B cell (primary cell): ENCODE measurements around the gene ZSWIM6. TPM values are rescaled to one million over a fixed set of nuclear protein-coding genes. Genes with fewer than 3 reads are reported as not detected.

Experiments
- ATAC-seq: fragments of 200-7000 bp; cut with Tn5 transposase; one replicate; pipeline ENCODE4 v1.10.0; 2021; ENCODE audit warnings: low read depth, mild to moderate bottlenecking, moderate number of reproducible peaks, moderate library complexity
- CTCF ChIA-PET: fragments of 350-600 bp; sonication (Branson Sonifier 250); formaldehyde crosslinking; loops from one replicate; lab custom pipeline; 2021; ENCODE audit warnings: antibody characterized with exemption, inconsistent platforms; lab: Charles Lee
- POLR2A ChIA-PET: fragments of 350-600 bp; sonication (Branson Sonifier 250); formaldehyde crosslinking; loops from one replicate; lab custom pipeline; 2021; ENCODE audit warnings: antibody characterized with exemption; lab: Charles Lee
- DNase-seq: peaks from one replicate; pipeline ENCODE4 v3.0.0; 2013
- H2AFZ ChIP-seq: 2 replicates; pipeline ENCODE4 v1.6.1; 2012; ENCODE audit warnings: mild to moderate bottlenecking, low read depth, low read length; ENCODE audit not compliant: insufficient read depth, poor library complexity, severe bottlenecking
- H3K27ac ChIP-seq, 2 donors: 1 replicate in 1 of 2; 2 replicates in 1 of 2; pipeline ENCODE4 v1.5.1; 2012 to 2013; ENCODE audit warnings: low read length in 2 of 2, mild to moderate bottlenecking in 2 of 2, moderate library complexity in 1 of 2
- H3K27me3 ChIP-seq, 4 experiments: fragments of 200-600 bp in 1 of 4; sonication (generic) in 1 of 4; replicated peaks in 1 of 4; 1 replicate in 2 of 4; 2 replicates in 2 of 4; pipeline versions ENCODE4 v1.6.1 to v1.7.0; 2013 to 2016; ENCODE audit warnings: low read length in 3 of 4, mild to moderate bottlenecking in 2 of 4, mixed read lengths in 1 of 4, moderate library complexity in 1 of 4; ENCODE audit not compliant: insufficient read depth in 4 of 4, control insufficient read depth in 3 of 4; ENCODE audit errors: control extremely low read depth in 1 of 4
- H3K36me3 ChIP-seq, 2 experiments: replicated peaks in 1 of 2; 1 replicate in 1 of 2; 2 replicates in 1 of 2; pipeline versions ENCODE4 v1.6.1 to v1.7.1; 2013; ENCODE audit warnings: low read length in 1 of 2; ENCODE audit not compliant: insufficient read depth in 2 of 2, control insufficient read depth in 1 of 2; ENCODE audit errors: control extremely low read depth in 1 of 2, extremely low read depth in 1 of 2
- H3K4me1 ChIP-seq, 2 donors: fragments of 200-600 bp in 1 of 2; sonication (generic) in 1 of 2; 1 replicate in 1 of 2; 2 replicates in 1 of 2; pipeline versions ENCODE4 v1.5.1 to v1.6.1; 2013 to 2017; ENCODE audit warnings: low read length in 2 of 2; ENCODE audit not compliant: control insufficient read depth in 2 of 2, insufficient read depth in 2 of 2
- H3K4me2 ChIP-seq: replicated peaks from 2 replicates; pipeline ENCODE3; 2012; ENCODE audit warnings: mild to moderate bottlenecking, low read depth, low read length; ENCODE audit not compliant: poor library complexity, severe bottlenecking
- H3K4me3 ChIP-seq, 5 experiments: fragments of 200-600 bp in 1 of 5; sonication (generic) in 1 of 5; 1 replicate in 3 of 5; 2 replicates in 2 of 5; pipeline versions ENCODE4 v1.5.1 to v1.7.0; 2011 to 2016; ENCODE audit warnings: low read length in 4 of 5, mild to moderate bottlenecking in 4 of 5, low read depth in 2 of 5, control low read depth in 1 of 5, moderate library complexity in 1 of 5; ENCODE audit not compliant: insufficient read depth in 1 of 5; ENCODE audit errors: control extremely low read depth in 1 of 5, extremely low read depth in 1 of 5
- H3K79me2 ChIP-seq: fragments of 200-600 bp; sonication (generic); one replicate; pipeline ENCODE4 v1.6.0; 2016; ENCODE audit warnings: low read length; ENCODE audit not compliant: control insufficient read depth, insufficient read depth
- H3K9ac ChIP-seq: fragments of 200-600 bp; sonication (generic); 2 replicates; pipeline ENCODE4 v1.6.1; 2017; ENCODE audit warnings: mild to moderate bottlenecking, low read length, moderate library complexity
- H3K9me3 ChIP-seq, 3 donors: one replicate each; pipeline versions ENCODE4 v1.6.1 to v1.7.1; 2013; ENCODE audit warnings: low read length in 2 of 3; ENCODE audit not compliant: control insufficient read depth in 2 of 3, insufficient read depth in 1 of 3; ENCODE audit errors: control extremely low read depth in 1 of 3
- H4K20me1 ChIP-seq: 2 replicates; pipeline ENCODE4 v1.6.0; 2012; ENCODE audit warnings: mild to moderate bottlenecking, low read length; ENCODE audit not compliant: insufficient read depth, control insufficient read depth, poor library complexity, severe bottlenecking
- H3K27ac Mint-ChIP-seq: one replicate; pipeline ENCODE4 v1.8.0; 2021; ENCODE audit warnings: mixed read lengths
- H3K27me3 Mint-ChIP-seq: one replicate; pipeline ENCODE4 v1.8.0; 2021; ENCODE audit warnings: mixed read lengths
- H3K4me1 Mint-ChIP-seq: one replicate; pipeline ENCODE4 v1.8.0; 2021; ENCODE audit warnings: mixed read lengths
- H3K4me3 Mint-ChIP-seq: one replicate; pipeline ENCODE4 v1.8.0; 2021; ENCODE audit warnings: mixed read lengths
- H3K9me3 Mint-ChIP-seq: one replicate; pipeline ENCODE4 v1.8.0; 2022; ENCODE audit warnings: mixed read lengths; ENCODE audit not compliant: insufficient read depth
- EZH2 ChIP-seq: IDR thresholded peaks from 2 replicates; pipeline ENCODE4 v1.6.1; 2012; ENCODE audit warnings: borderline replicate concordance, low read depth, mild to moderate bottlenecking, moderate library complexity, low read length; ENCODE audit not compliant: insufficient read depth, poor library complexity, severe bottlenecking
- WGBS: methylation state at CpG from one replicate; pipeline ENCODE4 v1.1.5; 2013; ENCODE audit warnings: missing lambda C conversion rate; ENCODE audit not compliant: insufficient coverage; 5-methylcytosine and 5-hydroxymethylcytosine counted together
- intact Hi-C: fragments of 100-400 bp; cut with micrococcal nuclease; formaldehyde crosslinking; loops from one replicate; pipeline ENCODE4 v1.10.0; 2022
- polyA plus RNA-seq: library from polyadenylated mRNA; depleted of rRNA; stranded (reverse); fragments of >200 nt; gene quantifications from 2 replicates; pipeline ENCODE4 v1.2.3, GENCODE V29; 2012
- total RNA-seq, 2 donors: library from RNA; stranded (reverse); fragments of 120-200 nt in 1 of 2; gene quantifications; 1 replicate in 1 of 2; 2 replicates in 1 of 2; pipeline versions ENCODE4 v1.2.3 to v1.2.4, GENCODE V29; 2013 to 2022
- TF ChIP-seq, protein P1 (sequence below): fragments of 200-600 bp; IDR thresholded peaks from one replicate; pipeline ENCODE4 v1.8.0; 2022; ENCODE audit warnings: antibody characterized with exemption, mild to moderate bottlenecking

The ZSWIM6 gene
- total and polyA plus RNA-seq, 2 donors (not counting 1 experiment from before 2014, with no cell fraction given), result 7.9 to 16.4 TPM

DNA sequence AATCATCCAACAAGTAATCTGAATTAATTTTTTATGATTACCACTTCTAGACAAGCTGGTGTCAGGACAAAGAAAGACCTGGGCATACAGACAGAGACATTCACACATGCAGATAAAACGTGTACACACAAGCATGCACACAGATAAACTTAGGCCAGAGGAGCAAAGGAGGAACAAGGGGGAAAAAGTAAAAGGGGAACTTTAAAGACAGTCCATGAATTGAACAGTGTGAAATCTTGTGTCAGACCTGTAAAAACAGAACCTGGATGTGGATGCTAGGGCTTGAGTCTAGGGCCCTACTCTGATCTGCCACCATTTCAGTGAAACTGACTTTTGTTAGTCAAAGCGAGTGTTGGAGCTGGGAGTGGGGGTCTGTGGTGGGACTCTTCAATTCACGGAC, 11.2 kb upstream of the ZSWIM6 start:
- ChIA-PET CTCF (interaction anchor here (0.8 to 1.6 kb wide), 3 partner anchors 9 to 338 kb away, joined by 3 to 6 read pairs (median 5); partner anchors contain the start of gene ZSWIM6), POLR2A (interaction anchor here (1.1 kb wide), 1 partner anchor 9 kb away, joined by 5 read pairs; no protein-coding TSS in a partner anchor)
- Histone ChIP-seq H3K4me3 (no peak overlapping the region), H3K9ac (no peak overlapping the region), H3K27ac (no peak overlapping the region), H3K27me3 (no peaks in the 10 kb centered on the region), H3K4me2 (no peak overlapping the region), H3K9me3 (no peaks in the 10 kb centered on the region), H2AFZ (no peak overlapping the region), H3K4me1 (peaks cover 16 to 24% of the 10 kb centered on the region in 2 donors), H3K36me3 (no peaks in the 10 kb centered on the region), H3K79me2 (no peaks in the 10 kb centered on the region), H4K20me1 (no peaks in the 10 kb centered on the region)
- Mint-ChIP-seq H3K4me3 (no peak overlapping the region), H3K9me3 (no peaks in the 10 kb centered on the region), H3K27ac (peak overlapping the region; percentile 7), H3K4me1 (peaks cover 23% of the 10 kb centered on the region), H3K27me3 (peaks cover 13% of the 10 kb centered on the region)
- ATAC-seq (no peak), DNase-seq (no peak)
- no peak for TF ChIP-seq EZH2
- TF ChIP-seq, protein P1, sequence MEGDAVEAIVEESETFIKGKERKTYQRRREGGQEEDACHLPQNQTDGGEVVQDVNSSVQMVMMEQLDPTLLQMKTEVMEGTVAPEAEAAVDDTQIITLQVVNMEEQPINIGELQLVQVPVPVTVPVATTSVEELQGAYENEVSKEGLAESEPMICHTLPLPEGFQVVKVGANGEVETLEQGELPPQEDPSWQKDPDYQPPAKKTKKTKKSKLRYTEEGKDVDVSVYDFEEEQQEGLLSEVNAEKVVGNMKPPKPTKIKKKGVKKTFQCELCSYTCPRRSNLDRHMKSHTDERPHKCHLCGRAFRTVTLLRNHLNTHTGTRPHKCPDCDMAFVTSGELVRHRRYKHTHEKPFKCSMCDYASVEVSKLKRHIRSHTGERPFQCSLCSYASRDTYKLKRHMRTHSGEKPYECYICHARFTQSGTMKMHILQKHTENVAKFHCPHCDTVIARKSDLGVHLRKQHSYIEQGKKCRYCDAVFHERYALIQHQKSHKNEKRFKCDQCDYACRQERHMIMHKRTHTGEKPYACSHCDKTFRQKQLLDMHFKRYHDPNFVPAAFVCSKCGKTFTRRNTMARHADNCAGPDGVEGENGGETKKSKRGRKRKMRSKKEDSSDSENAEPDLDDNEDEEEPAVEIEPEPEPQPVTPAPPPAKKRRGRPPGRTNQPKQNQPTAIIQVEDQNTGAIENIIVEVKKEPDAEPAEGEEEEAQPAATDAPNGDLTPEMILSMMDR, result no peak
- intact Hi-C loops, result no loop called here
- WGBS, result no CpG with 5 or more reads among the region's 3 CpGs

DNA sequence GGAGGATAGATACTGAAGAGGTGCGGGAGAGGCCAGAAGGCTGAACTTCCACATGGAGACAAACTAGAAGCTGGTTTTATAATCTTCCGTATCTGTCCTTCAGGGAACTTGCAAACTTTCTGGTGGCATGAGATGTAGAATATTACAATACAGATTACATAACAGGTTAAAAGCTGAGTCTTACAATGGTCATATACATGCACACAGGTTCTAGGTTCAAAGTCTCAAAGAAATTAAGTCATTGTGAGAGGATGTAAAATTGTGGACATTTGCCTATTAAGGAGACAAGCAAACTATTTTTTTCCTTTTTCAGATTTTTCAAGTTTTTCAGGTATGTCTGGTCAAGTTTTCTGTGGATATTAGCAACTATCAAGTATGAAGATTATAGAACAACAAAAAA, 10.4 kb upstream of the ZSWIM6 start:
- Mint-ChIP-seq H3K4me1 (peaks cover 23% of the 10 kb centered on the region), H3K27me3 (peaks cover 13% of the 10 kb centered on the region), H3K4me3 (no peak overlapping the region), H3K9me3 (no peaks in the 10 kb centered on the region), H3K27ac (no peak overlapping the region)
- ChIA-PET CTCF (interaction anchor here (1.6 kb wide), 1 partner anchor 8 kb away, joined by 5 read pairs; no protein-coding TSS in a partner anchor), POLR2A (no interaction called here)
- peaks cover 0 to 3% (median 0%) of the 10 kb centered on the region in 4 experiments for H3K27me3 ChIP-seq
- H3K36me3 ChIP-seq, result no peaks in the 10 kb centered on the region
- H3K4me3 ChIP-seq, result no peak overlapping the region
- no peaks in the 10 kb centered on the region for H4K20me1 ChIP-seq
- no peak for ATAC-seq
- no peak overlapping the region for H2AFZ ChIP-seq
- H3K27ac ChIP-seq, result no peak overlapping the region
- no peak for DNase-seq
- no peaks in the 10 kb centered on the region for H3K9me3 ChIP-seq
- WGBS, result 63% methylated on average over 1 of the region's 2 CpGs
- H3K4me2 ChIP-seq, result no peak overlapping the region
- no peaks in the 10 kb centered on the region for H3K79me2 ChIP-seq
- no peak overlapping the region for H3K9ac ChIP-seq
- intact Hi-C loops, result no loop called here
- H3K4me1 ChIP-seq, result peaks cover 16 to 24% of the 10 kb centered on the region in 2 donors
- TF ChIP-seq, protein P1, result no peak
